Activated naive CD8-positive, alpha-beta T cell treated with anti-CD3 and anti-CD28 coated beads for 36 hours (primary cell): ENCODE measurements around the gene FAM180A. TPM values are rescaled to one million over a fixed set of nuclear protein-coding genes. Genes with fewer than 3 reads are reported as not detected.

Experiments used
- DNase-seq: peaks from one replicate; pipeline ENCODE4 v3.0.0; 2021
- H3K27ac Mint-ChIP-seq: one replicate; pipeline ENCODE4 v1.8.0; 2022; ENCODE audit warnings: mild to moderate bottlenecking, moderate library complexity, mixed read lengths
- H3K27me3 Mint-ChIP-seq: one replicate; pipeline ENCODE4 v1.8.0; 2022; ENCODE audit warnings: mild to moderate bottlenecking, mixed read lengths
- H3K36me3 Mint-ChIP-seq: one replicate; pipeline ENCODE4 v1.8.0; 2021; ENCODE audit warnings: mild to moderate bottlenecking, mixed read lengths
- H3K4me1 Mint-ChIP-seq: one replicate; pipeline ENCODE4 v1.8.0; 2021; ENCODE audit warnings: mixed read lengths
- H3K4me3 Mint-ChIP-seq: one replicate; pipeline ENCODE4 v1.8.0; 2022; ENCODE audit warnings: mild to moderate bottlenecking, moderate library complexity, mixed read lengths
- H3K9me3 Mint-ChIP-seq: one replicate; pipeline ENCODE4 v1.8.0; 2022; ENCODE audit warnings: mixed read lengths
- total RNA-seq, 2 experiments: library from RNA; stranded (reverse); gene quantifications; one replicate each; pipeline ENCODE4 v1.2.3, GENCODE V29; 2021

Gene FAM180A
- total RNA-seq, 2 experiments from 2014 or later: not detected

GRCh38 chr7:135716677-135717238, 31.9 kb downstream of the FAM180A start:
- no peaks in the 10 kb centered on the region for H3K36me3 Mint-ChIP-seq
- no peak overlapping the region for H3K4me3 Mint-ChIP-seq
- H3K4me1 Mint-ChIP-seq: no peaks in the 10 kb centered on the region
- no peak overlapping the region for H3K27ac Mint-ChIP-seq
- no peaks in the 10 kb centered on the region for H3K9me3 Mint-ChIP-seq
- DNase-seq: no peak
- H3K27me3 Mint-ChIP-seq: peaks cover 12% of the 10 kb centered on the region

GRCh38 chr7:135715673-135716072, 32.9 kb downstream of the FAM180A start:
- no peaks in the 10 kb centered on the region for H3K36me3 Mint-ChIP-seq
- H3K27ac Mint-ChIP-seq: no peak overlapping the region
- H3K4me1 Mint-ChIP-seq: no peaks in the 10 kb centered on the region
- DNase-seq: no peak
- no peak overlapping the region for H3K4me3 Mint-ChIP-seq
- H3K9me3 Mint-ChIP-seq: no peaks in the 10 kb centered on the region
- peaks cover 12% of the 10 kb centered on the region for H3K27me3 Mint-ChIP-seq

- no peak for DNase-seq
- H3K4me3 Mint-ChIP-seq: no peak overlapping the region
- no peaks in the 10 kb centered on the region for H3K36me3 Mint-ChIP-seq
- H3K27ac Mint-ChIP-seq: no peak overlapping the region
- no peaks in the 10 kb centered on the region for H3K4me1 Mint-ChIP-seq
- no peaks in the 10 kb centered on the region for H3K9me3 Mint-ChIP-seq
- H3K27me3 Mint-ChIP-seq: peaks cover 12% of the 10 kb centered on the region
These were observed 33.5 kb downstream of the FAM180A start for GRCh38 chr7:135715055-135715522.

GRCh38 chr7:135714534-135715009, 34.0 kb downstream of the FAM180A start:
- Mint-ChIP-seq H3K36me3 (no peaks in the 10 kb centered on the region), H3K4me3 (no peak overlapping the region), H3K27me3 (peaks cover 8% of the 10 kb centered on the region), H3K27ac (no peak overlapping the region), H3K4me1 (no peaks in the 10 kb centered on the region), H3K9me3 (no peaks in the 10 kb centered on the region)
- DNase-seq: no peak

GRCh38 chr7:135713836-135714470, 34.7 kb downstream of the FAM180A start:
- peaks cover 7% of the 10 kb centered on the region for H3K27me3 Mint-ChIP-seq
- no peaks in the 10 kb centered on the region for H3K36me3 Mint-ChIP-seq
- H3K9me3 Mint-ChIP-seq: no peaks in the 10 kb centered on the region
- no peaks in the 10 kb centered on the region for H3K4me1 Mint-ChIP-seq
- no peak overlapping the region for H3K4me3 Mint-ChIP-seq
- DNase-seq: no peak
- no peak overlapping the region for H3K27ac Mint-ChIP-seq

- no peaks in the 10 kb centered on the region for H3K4me1 Mint-ChIP-seq
- no peaks in the 10 kb centered on the region for H3K36me3 Mint-ChIP-seq
- H3K4me3 Mint-ChIP-seq: no peak overlapping the region
- no peak overlapping the region for H3K27ac Mint-ChIP-seq
- H3K27me3 Mint-ChIP-seq: no peaks in the 10 kb centered on the region
- no peaks in the 10 kb centered on the region for H3K9me3 Mint-ChIP-seq
- DNase-seq: no peak
These were observed 35.8 kb downstream of the FAM180A start for GRCh38 chr7:135712796-135713195.

GRCh38 chr7:135712182-135712782, 36.3 kb downstream of the FAM180A start:
- no peak for DNase-seq
- Mint-ChIP-seq H3K4me1 (no peaks in the 10 kb centered on the region), H3K9me3 (no peaks in the 10 kb centered on the region), H3K4me3 (no peak overlapping the region), H3K36me3 (no peaks in the 10 kb centered on the region), H3K27me3 (no peaks in the 10 kb centered on the region), H3K27ac (no peak overlapping the region)

GRCh38 chr7:135711139-135711469, 37.5 kb downstream of the FAM180A start:
- Mint-ChIP-seq H3K4me1 (no peaks in the 10 kb centered on the region), H3K9me3 (no peaks in the 10 kb centered on the region), H3K4me3 (no peak overlapping the region), H3K27me3 (no peaks in the 10 kb centered on the region), H3K36me3 (no peaks in the 10 kb centered on the region), H3K27ac (no peak overlapping the region)
- no peak for DNase-seq

GRCh38 chr7:135710417-135711138, 38.0 kb downstream of the FAM180A start:
- Mint-ChIP-seq H3K27me3 (no peaks in the 10 kb centered on the region), H3K27ac (no peak overlapping the region), H3K9me3 (no peaks in the 10 kb centered on the region), H3K4me3 (no peak overlapping the region), H3K4me1 (no peaks in the 10 kb centered on the region), H3K36me3 (no peaks in the 10 kb centered on the region)
- no peak for DNase-seq

GRCh38 chr7:135709508-135709907, 39.1 kb downstream of the FAM180A start:
- Mint-ChIP-seq H3K27me3 (no peaks in the 10 kb centered on the region), H3K27ac (no peak overlapping the region), H3K4me3 (no peak overlapping the region), H3K9me3 (no peaks in the 10 kb centered on the region), H3K4me1 (no peaks in the 10 kb centered on the region), H3K36me3 (no peaks in the 10 kb centered on the region)
- no peak for DNase-seq

- Mint-ChIP-seq H3K4me3 (no peak overlapping the region), H3K36me3 (no peaks in the 10 kb centered on the region), H3K27me3 (no peaks in the 10 kb centered on the region), H3K27ac (no peak overlapping the region), H3K9me3 (no peaks in the 10 kb centered on the region), H3K4me1 (no peaks in the 10 kb centered on the region)
- DNase-seq: no peak
These were observed 40.6 kb downstream of the FAM180A start for GRCh38 chr7:135708041-135708440.

- H3K4me1 Mint-ChIP-seq: no peaks in the 10 kb centered on the region
- no peak overlapping the region for H3K27ac Mint-ChIP-seq
- no peak overlapping the region for H3K4me3 Mint-ChIP-seq
- H3K27me3 Mint-ChIP-seq: no peaks in the 10 kb centered on the region
- no peak for DNase-seq
- no peaks in the 10 kb centered on the region for H3K36me3 Mint-ChIP-seq
- no peaks in the 10 kb centered on the region for H3K9me3 Mint-ChIP-seq
These were observed 41.0 kb downstream of the FAM180A start for GRCh38 chr7:135707570-135707966.

GRCh38 chr7:135706858-135707569, 41.6 kb downstream of the FAM180A start:
- Mint-ChIP-seq H3K36me3 (no peaks in the 10 kb centered on the region), H3K4me1 (no peaks in the 10 kb centered on the region), H3K27me3 (no peaks in the 10 kb centered on the region), H3K9me3 (no peaks in the 10 kb centered on the region), H3K4me3 (no peak overlapping the region), H3K27ac (no peak overlapping the region)
- DNase-seq: no peak

GRCh38 chr7:135706038-135706742, 42.4 kb downstream of the FAM180A start:
- Mint-ChIP-seq H3K9me3 (no peaks in the 10 kb centered on the region), H3K27ac (no peak overlapping the region), H3K4me3 (no peak overlapping the region)

More at GRCh38 chr7:135706038-135706742, 42.4 kb downstream of the FAM180A start:
- no peaks in the 10 kb centered on the region for H3K36me3 Mint-ChIP-seq
- no peaks in the 10 kb centered on the region for H3K4me1 Mint-ChIP-seq
- H3K27me3 Mint-ChIP-seq: no peaks in the 10 kb centered on the region
- DNase-seq: no peak
